Mucosa of descending colon (tissue), 3 donors: Measurements from ENCODE around the gene ATRNL1. TPM values are rescaled to one million over a fixed set of nuclear protein-coding genes. Genes with fewer than 3 reads are reported as not detected.

ENCODE experiments used
- ATAC-seq: fragments of 200-7000 bp; cut with Tn5 transposase; one replicate; pipeline ENCODE4 v1.9.1; 2020; ENCODE audit warnings: mild to moderate bottlenecking, moderate library complexity
- DNase-seq, 3 donors: peaks; one replicate each; pipeline ENCODE4 v3.0.0-alpha.2; 2020
- H3K36me3 ChIP-seq: fragments of 200-600 bp; one replicate; pipeline ENCODE4 v1.8.0; 2021; ENCODE audit warnings: low read depth, mild to moderate bottlenecking
- H3K4me1 ChIP-seq: fragments of 200-600 bp; one replicate; pipeline ENCODE4 v1.8.0; 2021; ENCODE audit warnings: low read depth, mild to moderate bottlenecking
- H3K4me3 ChIP-seq: fragments of 200-600 bp; one replicate; pipeline ENCODE4 v1.8.0; 2021; ENCODE audit warnings: mild to moderate bottlenecking
- H3K9me3 ChIP-seq: fragments of 200-600 bp; one replicate; pipeline ENCODE4 v1.8.0; 2021; ENCODE audit warnings: mild to moderate bottlenecking
- intact Hi-C, 2 donors: fragments of 100-400 bp; cut with DNase I in 1 of 2; cut with micrococcal nuclease in 1 of 2; formaldehyde crosslinking; loops; one replicate each; pipeline versions ENCODE4 v1.11.0 to v1.11.1; 2022; cut with DNase I, micrococcal nuclease
- total RNA-seq, 3 donors: library from RNA; stranded (reverse); fragmentation: NEBNext Ultra II Directional in 2 of 3; extraction: Animal tissue kit (Norgen Biotek cat#: 25700) in 2 of 3; gene quantifications; one replicate each; pipeline versions ENCODE4 v1.2.1 to v1.2.4, GENCODE V29; 2021 to 2023
- TF ChIP-seq, protein P1 (sequence below): fragments of 200-600 bp; IDR thresholded peaks from one replicate; pipeline ENCODE4 v1.8.0; 2022; ENCODE audit warnings: antibody characterized with exemption, mild to moderate bottlenecking
- donor health status: DM: no; HTN: no; CAD: no; lungs with moderate emphysema.
- donor health status: DM: no; HTN: no; CAD: no.
- donor health status: DM: no; HTN: yes; CAD: no.

ATRNL1 gene
- total RNA-seq, 3 donors from 2014 or later, result 0.58 to 61.7 (median 1.8) TPM

DNA sequence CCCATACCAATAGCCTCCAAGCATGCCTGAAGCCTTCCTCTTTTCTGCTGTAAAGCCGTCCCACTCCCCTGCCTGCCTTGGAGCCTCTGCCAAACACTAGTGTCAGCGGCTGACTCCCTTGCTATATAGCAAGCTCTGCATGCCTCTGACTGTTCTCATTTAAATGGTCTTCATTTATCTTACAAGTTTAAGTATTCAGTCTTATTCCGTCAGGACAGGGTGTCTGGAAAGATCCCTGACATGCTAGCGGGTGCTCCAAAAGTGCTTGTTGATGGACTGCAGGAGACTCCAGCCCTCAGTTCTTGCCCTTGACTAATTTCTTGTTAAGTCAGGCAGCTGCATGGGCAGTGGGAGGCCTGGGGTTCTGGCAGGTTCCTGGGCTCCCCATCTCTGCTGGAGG is 881.2 kb downstream of the ATRNL1 start:
- ATAC-seq (no peak), DNase-seq (no peak)
- Histone ChIP-seq H3K9me3 (no peaks in the 10 kb centered on the region), H3K4me1 (no peaks in the 10 kb centered on the region), H3K4me3 (no peak overlapping the region), H3K36me3 (no peaks in the 10 kb centered on the region)
- TF ChIP-seq, protein P1, sequence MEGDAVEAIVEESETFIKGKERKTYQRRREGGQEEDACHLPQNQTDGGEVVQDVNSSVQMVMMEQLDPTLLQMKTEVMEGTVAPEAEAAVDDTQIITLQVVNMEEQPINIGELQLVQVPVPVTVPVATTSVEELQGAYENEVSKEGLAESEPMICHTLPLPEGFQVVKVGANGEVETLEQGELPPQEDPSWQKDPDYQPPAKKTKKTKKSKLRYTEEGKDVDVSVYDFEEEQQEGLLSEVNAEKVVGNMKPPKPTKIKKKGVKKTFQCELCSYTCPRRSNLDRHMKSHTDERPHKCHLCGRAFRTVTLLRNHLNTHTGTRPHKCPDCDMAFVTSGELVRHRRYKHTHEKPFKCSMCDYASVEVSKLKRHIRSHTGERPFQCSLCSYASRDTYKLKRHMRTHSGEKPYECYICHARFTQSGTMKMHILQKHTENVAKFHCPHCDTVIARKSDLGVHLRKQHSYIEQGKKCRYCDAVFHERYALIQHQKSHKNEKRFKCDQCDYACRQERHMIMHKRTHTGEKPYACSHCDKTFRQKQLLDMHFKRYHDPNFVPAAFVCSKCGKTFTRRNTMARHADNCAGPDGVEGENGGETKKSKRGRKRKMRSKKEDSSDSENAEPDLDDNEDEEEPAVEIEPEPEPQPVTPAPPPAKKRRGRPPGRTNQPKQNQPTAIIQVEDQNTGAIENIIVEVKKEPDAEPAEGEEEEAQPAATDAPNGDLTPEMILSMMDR, result no peak
- intact Hi-C loops, result no loop called here

DNA sequence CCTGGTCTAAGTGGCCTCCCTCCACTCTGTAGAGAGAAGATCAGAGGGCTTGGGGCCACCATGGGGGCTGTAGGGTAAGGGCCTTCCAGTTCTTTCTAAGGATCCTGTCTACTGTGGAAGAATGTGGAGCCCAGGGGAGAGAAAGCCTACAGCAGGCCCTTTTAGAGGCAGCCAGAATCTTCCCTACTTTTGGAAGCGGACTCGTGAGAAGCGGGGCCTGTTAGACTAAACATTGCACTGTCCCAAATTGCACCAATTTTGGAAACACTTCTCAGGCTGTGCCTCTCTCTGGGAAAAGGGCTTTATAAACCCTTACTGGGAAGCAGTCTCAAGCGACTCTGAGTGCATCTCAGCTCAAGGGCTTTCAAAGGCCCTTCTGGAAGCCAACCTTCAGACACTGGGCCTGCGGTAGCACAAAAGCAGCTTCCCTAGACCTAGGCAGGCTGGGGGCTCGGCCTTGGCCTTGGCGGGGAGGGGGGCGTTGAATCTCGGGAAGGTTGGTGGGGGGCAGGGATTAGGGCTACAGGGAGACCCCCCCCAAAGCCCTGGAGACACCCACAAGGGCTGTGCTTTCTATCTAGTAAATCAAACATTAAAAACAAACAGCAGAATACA is 881.8 kb downstream of the ATRNL1 start:
- intact Hi-C loops, result no loop called here
- H3K4me1 ChIP-seq, result no peaks in the 10 kb centered on the region
- H3K36me3 ChIP-seq, result no peaks in the 10 kb centered on the region
- peak in 1 of 3 donors; percentile 5 for DNase-seq
- ATAC-seq, result peak; percentile 16
- no peaks in the 10 kb centered on the region for H3K9me3 ChIP-seq
- TF ChIP-seq, protein P1, result no peak
- H3K4me3 ChIP-seq, result no peak overlapping the region

DNA sequence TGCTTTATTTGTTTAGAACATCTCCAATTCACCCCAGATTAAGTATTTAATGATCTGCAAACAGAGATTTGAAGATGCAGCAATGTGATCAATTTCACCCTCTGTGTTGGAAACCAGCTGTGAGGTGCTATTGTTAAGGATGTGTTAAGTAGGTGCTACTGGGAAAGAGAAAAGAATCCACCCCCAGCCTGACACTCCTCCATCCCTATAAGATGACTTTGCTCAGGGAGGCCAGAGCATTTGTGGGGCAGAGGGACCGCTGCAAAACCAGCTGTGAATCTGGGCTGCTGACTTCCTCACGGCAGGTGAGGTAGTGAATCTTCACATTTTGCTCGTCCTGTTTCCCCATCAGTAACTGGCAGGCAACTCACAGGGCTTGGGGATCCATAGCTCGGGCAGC is 882.3 kb downstream of the ATRNL1 start:
- TF ChIP-seq, protein P1, result no peak
- Histone ChIP-seq H3K4me1 (no peaks in the 10 kb centered on the region), H3K9me3 (no peaks in the 10 kb centered on the region), H3K36me3 (no peaks in the 10 kb centered on the region), H3K4me3 (no peak overlapping the region)
- ATAC-seq (no peak), DNase-seq (no peak)
- intact Hi-C loops, result no loop called here

DNA sequence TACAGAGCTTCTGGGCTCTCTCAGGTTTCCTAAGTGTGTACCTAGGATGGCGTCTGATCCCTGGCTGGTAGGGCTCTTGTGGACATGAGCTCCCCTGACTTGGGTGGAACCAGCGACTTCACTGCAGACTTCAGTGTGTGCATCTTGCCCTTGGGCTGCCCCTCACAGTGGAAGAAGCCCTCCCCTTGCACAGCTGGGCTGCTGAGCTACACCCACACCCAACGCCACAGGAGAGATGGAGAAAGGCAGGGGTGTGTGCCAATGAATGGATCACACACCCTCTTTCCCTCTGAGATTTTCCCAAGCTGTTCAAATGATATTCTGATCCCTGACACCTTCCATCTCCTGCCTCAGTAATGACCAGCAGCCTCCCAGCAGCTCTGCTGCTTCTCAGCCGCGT is 883.2 kb downstream of the ATRNL1 start:
- no peak for DNase-seq
- ATAC-seq, result no peak
- TF ChIP-seq, protein P1, result no peak
- Histone ChIP-seq H3K9me3 (no peaks in the 10 kb centered on the region), H3K36me3 (no peaks in the 10 kb centered on the region), H3K4me3 (no peak overlapping the region), H3K4me1 (no peaks in the 10 kb centered on the region)
- intact Hi-C loops, result no loop called here

DNA sequence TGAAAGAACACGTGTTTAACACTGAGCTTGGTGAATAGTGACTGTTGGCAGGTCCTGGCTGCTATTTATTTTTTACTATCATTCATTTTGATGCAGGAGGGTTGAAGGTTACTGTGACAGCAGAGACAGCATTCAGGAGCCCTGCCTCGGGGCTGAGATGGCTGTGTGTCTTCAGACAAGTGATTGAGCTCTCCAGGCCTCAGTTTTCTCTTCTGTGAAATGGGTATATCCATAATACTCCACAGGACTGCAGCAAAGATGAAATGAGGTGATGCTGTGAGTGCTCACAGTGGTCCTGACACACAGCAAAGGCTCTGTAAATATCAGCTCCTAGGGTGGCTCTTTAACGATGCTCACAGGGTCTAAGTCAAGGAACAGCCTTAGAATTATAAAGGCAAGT is 884.7 kb downstream of the ATRNL1 start:
- Histone ChIP-seq H3K36me3 (no peaks in the 10 kb centered on the region), H3K9me3 (no peaks in the 10 kb centered on the region), H3K4me1 (no peaks in the 10 kb centered on the region), H3K4me3 (no peak overlapping the region)
- intact Hi-C loops, result no loop called here
- DNase-seq (no peak), ATAC-seq (no peak)
- TF ChIP-seq, protein P1, result no peak

DNA sequence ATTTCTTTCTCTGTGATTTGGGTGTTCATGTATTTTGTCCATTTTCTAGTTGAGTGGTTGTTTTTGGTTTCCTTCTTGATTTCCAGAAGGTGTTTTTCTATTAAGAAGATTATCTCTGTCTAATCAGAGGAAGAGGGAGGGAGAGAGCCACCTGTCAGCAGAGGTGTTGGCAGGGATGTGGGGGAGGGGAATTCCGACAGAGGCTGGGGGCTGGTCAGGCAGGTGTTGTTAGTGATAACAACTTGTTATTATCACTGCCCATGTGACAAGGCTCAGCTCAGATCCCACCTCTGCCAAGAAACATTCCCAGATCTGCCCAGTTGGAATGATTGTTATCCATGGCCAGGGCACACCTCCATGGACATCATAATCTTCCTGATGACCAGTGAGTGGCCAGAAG is 886.4 kb downstream of the ATRNL1 start:
- TF ChIP-seq, protein P1, result no peak
- DNase-seq (no peak), ATAC-seq (no peak)
- no peaks in the 10 kb centered on the region for H3K9me3 ChIP-seq
- no peak overlapping the region for H3K4me3 ChIP-seq
- H3K36me3 ChIP-seq, result no peaks in the 10 kb centered on the region
- H3K4me1 ChIP-seq, result no peaks in the 10 kb centered on the region
- intact Hi-C loops, result no loop called here
